HepG2 (cell line): ENCODE results near the gene AQP7. TPM values are rescaled to one million over a fixed set of nuclear protein-coding genes. Genes with fewer than 3 reads are reported as not detected.
A peak's percentile ranks its signal among the peaks of the same experiment; 100 is the strongest.
"Not testable (repeated sequence)": the region's sequence is repeated elsewhere in the genome, so short reads cannot be mapped to it uniquely, and the experiment has no call there.

Experiments used
- ATAC-seq: fragments of 200-7000 bp; cut with Tn5 transposase; 3 replicates; pipeline ENCODE4 v1.9.1; 2020; ENCODE audit warnings: mild to moderate bottlenecking, moderate library complexity
- BruUV-seq: library from RNA; stranded (reverse); fragments of 400-500 nt; replicated peaks from 2 replicates; lab custom pipeline; 2021; lab: Mats Ljungman, UMichigan
- CTCF ChIA-PET: fragments of 300-600 bp; formaldehyde crosslinking; extraction: SDS; loops from one replicate; lab custom pipeline; 2021; ENCODE audit warnings: low total read pairs, inconsistent platforms, low intra/inter-chr PET ratio; lab: Yijun Ruan, JAX
- POLR2A ChIA-PET: fragments of 350-600 bp; sonication (Branson Sonifier 250); formaldehyde crosslinking; loops from one replicate; lab custom pipeline; 2020; ENCODE audit warnings: antibody characterized with exemption, inconsistent platforms; lab: Yijun Ruan, JAX
- DNase-seq: peaks from one replicate; pipeline ENCODE4 v3.0.0-alpha.2; 2015; ENCODE audit warnings: low spot score
- FAIRE-seq: peaks from 3 replicates; lab custom pipeline; 2011; peaks lifted over from hg19 to GRCh38; lab: Jason Lieb, UNC
- H2AFZ ChIP-seq: one replicate; pipeline ENCODE4 v1.6.1; 2011; ENCODE audit warnings: low read length, inconsistent platforms
- H3K27ac ChIP-seq: fragments of 300-600 bp; 3 replicates; pipeline ENCODE4 v1.8.0; 2011; ENCODE audit warnings: mixed run types, mild to moderate bottlenecking, mixed read lengths, low read length, inconsistent platforms; ENCODE audit not compliant: insufficient read depth; ENCODE audit errors: extremely low read length
- H3K27me3 ChIP-seq, 2 experiments: fragments of 200-600 bp in 1 of 2; 2 replicates in 1 of 2; 3 replicates in 1 of 2; pipeline versions ENCODE4 v1.6.0 to v1.8.0; 2011; ENCODE audit warnings: low read length in 2 of 2, mild to moderate bottlenecking in 2 of 2, moderate library complexity in 2 of 2, inconsistent platforms in 1 of 2; ENCODE audit not compliant: insufficient read depth in 2 of 2, control insufficient read depth in 1 of 2
- H3K36me3 ChIP-seq, 2 experiments: fragments of 200-600 bp in 1 of 2; replicated peaks in 1 of 2; 2 replicates in 1 of 2; 3 replicates in 1 of 2; pipeline versions ENCODE4 v1.5.1 to v1.8.0; 2011; ENCODE audit warnings: low read length in 2 of 2, inconsistent platforms in 1 of 2; ENCODE audit not compliant: insufficient read depth in 2 of 2, control insufficient read depth in 1 of 2
- H3K4me1 ChIP-seq: 2 replicates; pipeline ENCODE4 v1.5.1; 2012; ENCODE audit warnings: low read length, inconsistent platforms; ENCODE audit not compliant: insufficient read depth
- H3K4me2 ChIP-seq: 2 replicates; pipeline ENCODE4 v1.6.0; 2011; ENCODE audit warnings: low read depth, low read length, inconsistent platforms
- H3K4me3 ChIP-seq, 3 experiments: fragments of 200-600 bp in 1 of 3; sonication (generic), shearing (Covaris generic) in 1 of 3; replicated peaks in 1 of 3; 2 replicates each; pipeline ENCODE4 v1.5.1; 2011 to 2016; ENCODE audit warnings: low read length in 3 of 3, inconsistent platforms in 2 of 3, low read depth in 2 of 3, mild to moderate bottlenecking in 2 of 3, control low read depth in 1 of 3, mixed read lengths in 1 of 3; ENCODE audit not compliant: insufficient read depth in 1 of 3
- H3K79me2 ChIP-seq: one replicate; pipeline ENCODE4 v1.6.1; 2011; ENCODE audit warnings: low read length, inconsistent platforms; ENCODE audit not compliant: insufficient read depth
- H3K9ac ChIP-seq: 2 replicates; pipeline ENCODE4 v1.6.0; 2011; ENCODE audit warnings: mild to moderate bottlenecking, low read depth, low read length, inconsistent platforms; ENCODE audit not compliant: insufficient read depth
- H3K9me3 ChIP-seq: 2 replicates; pipeline ENCODE4 v1.5.1; 2012; ENCODE audit warnings: mild to moderate bottlenecking, low read length
- H4K20me1 ChIP-seq: 2 replicates; pipeline ENCODE4 v1.6.0; 2011; ENCODE audit warnings: inconsistent platforms, mild to moderate bottlenecking, low read length, moderate library complexity; ENCODE audit not compliant: insufficient read depth
- ZNF770 ChIP-seq: sonication (generic); formaldehyde crosslinking; IDR thresholded peaks from 2 replicates; pipeline ENCODE4 v1.5.0; 2020; ENCODE audit warnings: mild to moderate bottlenecking, missing genetic modification reagents
- ZNF772 ChIP-seq: sonication (generic); formaldehyde crosslinking; IDR thresholded peaks from 2 replicates; pipeline ENCODE4 v1.5.0; 2020; ENCODE audit warnings: mild to moderate bottlenecking, missing genetic modification reagents
- WGBS: methylation state at CpG from one replicate; pipeline ENCODE4 v1.1.6; 2017; ENCODE audit warnings: low lambda C conversion rate; 5-methylcytosine and 5-hydroxymethylcytosine counted together
- in situ Hi-C: cut with HindIII; loops from 2 replicates; pipeline ENCODE4 v1.10.0; 2017; ENCODE audit warnings: low pct_unique_long_range_greater_than_20kb; ENCODE audit not compliant: extremely low pct_ligation_motif_present
- intact Hi-C: fragments of 100-400 bp; cut with micrococcal nuclease; formaldehyde crosslinking; loops from one replicate; pipeline ENCODE4 v1.10.0; 2022; ENCODE audit not compliant: unreplicated experiment
- polyA plus RNA-seq, 8 experiments: library from polyadenylated mRNA; depleted of rRNA in 3 of 8; stranded (reverse) in 7 of 8; unstranded in 1 of 8; fragments of >200 nt; fragmentation: Illumina TruSeq in 4 of 8; extraction: Trizol in 4 of 8; gene quantifications; 2 replicates each; pipeline versions ENCODE4 v1.2.1 to v1.2.3, GENCODE V29; 2011 to 2016; ENCODE audit warnings: low read depth in 4 of 8, missing spikeins in 1 of 8, mixed read lengths in 1 of 8; ENCODE audit not compliant: insufficient read depth in 1 of 8
- total RNA-seq, 5 experiments: library from RNA; depleted of rRNA; stranded (reverse); fragments of >200 nt; fragmentation: Illumina TruSeq; extraction: Trizol; gene quantifications; 2 replicates each; pipeline ENCODE4 v1.2.3, GENCODE V29; 2016; ENCODE audit warnings: low read depth in 1 of 5

Gene AQP7
- total and polyA plus RNA-seq, 2 of the 13 experiments (the other 11 are each of a cell fraction or from before 2014, with no cell fraction given): 1.9 to 2.1 TPM

DNA sequence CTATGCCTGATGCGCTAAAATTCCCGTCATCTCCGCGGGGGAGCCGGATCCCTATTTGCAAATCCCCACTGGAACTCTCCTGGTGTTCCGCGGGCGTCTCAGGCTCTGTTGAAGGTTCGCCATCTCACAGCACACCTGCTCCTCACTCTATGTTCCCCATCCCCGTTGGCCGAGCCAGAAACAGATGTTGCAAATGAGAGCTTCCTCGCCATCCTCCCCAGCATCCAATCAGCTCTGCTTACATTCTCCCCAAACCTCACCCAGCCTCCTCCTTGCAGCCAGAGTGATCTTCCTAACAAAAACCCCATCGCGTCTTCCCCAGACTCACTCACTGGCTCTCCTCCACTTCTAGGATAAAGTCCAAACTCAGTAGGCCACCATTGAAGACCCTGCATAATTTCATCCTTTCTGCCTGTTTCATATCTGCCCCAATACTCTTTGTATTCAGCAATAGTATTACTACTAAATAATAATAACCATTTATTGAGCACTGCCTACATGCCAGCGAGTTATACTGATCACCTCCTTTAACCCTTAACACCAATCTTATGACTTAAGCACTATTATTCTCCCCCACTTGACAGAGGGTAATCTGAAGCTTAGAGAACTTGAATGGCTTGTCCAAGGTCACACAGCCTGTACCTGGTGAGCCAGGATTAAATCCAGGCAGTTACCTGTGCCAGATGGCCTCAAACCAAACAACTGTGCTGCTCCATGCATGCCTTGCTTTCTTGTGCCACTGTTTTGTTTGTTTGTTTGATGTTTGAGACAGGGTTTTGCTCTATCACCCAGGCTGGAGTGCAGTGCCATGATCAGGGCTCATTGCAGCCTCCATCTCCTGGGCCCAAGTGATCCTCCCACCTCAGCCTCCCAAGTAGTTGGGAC, 14.0 kb downstream of the AQP7 start:
- no peak for TF ChIP-seq ZNF772 (CRISPR knock-in tag)
- TF ChIP-seq ZNF770 (CRISPR knock-in tag): peak; percentile 75
- Histone ChIP-seq H3K36me3 (no peaks in the 10 kb centered on the region), H2AFZ (no peak overlapping the region), H3K9me3 (no peaks in the 10 kb centered on the region), H3K4me2 (no peak overlapping the region), H3K79me2 (no peaks in the 10 kb centered on the region), H3K9ac (no peak overlapping the region), H3K27me3 (no peaks in the 10 kb centered on the region), H3K27ac (no peak overlapping the region), H3K4me3 (no peak overlapping the region), H3K4me1 (peaks cover 29% of the 10 kb centered on the region), H4K20me1 (no peaks in the 10 kb centered on the region)
- DNase-seq: no peak
- intact Hi-C loops (no loop called here), in situ Hi-C loops (no loop called here)
- 82% methylated on average over 15 of the region's 15 CpGs for WGBS
- BruUV-seq: no TSS peak
- ChIA-PET CTCF (no interaction called here), POLR2A (no interaction called here)
- no peak for ATAC-seq
- no peak for FAIRE-seq

DNA sequence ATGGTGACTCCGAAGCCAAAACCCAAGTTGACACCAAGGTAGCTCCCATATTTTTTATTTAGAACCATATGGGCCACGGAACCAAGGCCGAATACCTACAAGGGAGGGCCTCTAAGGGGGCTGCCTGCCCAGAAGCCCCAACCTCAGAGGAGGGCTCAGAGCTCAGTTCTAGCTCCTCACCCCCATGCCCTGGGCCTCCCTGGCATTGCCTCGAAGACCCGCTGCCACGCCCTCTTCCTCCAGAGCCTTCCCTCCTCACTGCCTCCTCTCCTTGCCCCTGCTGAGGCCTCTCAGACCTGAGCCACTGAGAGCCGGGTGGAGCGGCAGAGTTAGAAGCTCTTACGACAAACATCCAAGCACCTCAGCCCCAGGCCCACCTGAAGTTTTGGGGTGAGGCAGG, 15.4 kb downstream of the AQP7 start:
- H3K9ac ChIP-seq, H3K79me2 ChIP-seq, H2AFZ ChIP-seq, H3K4me2 ChIP-seq, H3K36me3 ChIP-seq, intact Hi-C loops, ATAC-seq, H4K20me1 ChIP-seq, POLR2A ChIA-PET, H3K9me3 ChIP-seq, BruUV-seq, in situ Hi-C loops, H3K27ac ChIP-seq, DNase-seq, CTCF ChIA-PET, FAIRE-seq, H3K27me3 ChIP-seq, H3K4me3 ChIP-seq: not testable (repeated sequence)
- WGBS: 81% methylated on average over 5 of the region's 9 CpGs
- H3K4me1 ChIP-seq: peaks cover 25% of the 10 kb centered on the region

DNA sequence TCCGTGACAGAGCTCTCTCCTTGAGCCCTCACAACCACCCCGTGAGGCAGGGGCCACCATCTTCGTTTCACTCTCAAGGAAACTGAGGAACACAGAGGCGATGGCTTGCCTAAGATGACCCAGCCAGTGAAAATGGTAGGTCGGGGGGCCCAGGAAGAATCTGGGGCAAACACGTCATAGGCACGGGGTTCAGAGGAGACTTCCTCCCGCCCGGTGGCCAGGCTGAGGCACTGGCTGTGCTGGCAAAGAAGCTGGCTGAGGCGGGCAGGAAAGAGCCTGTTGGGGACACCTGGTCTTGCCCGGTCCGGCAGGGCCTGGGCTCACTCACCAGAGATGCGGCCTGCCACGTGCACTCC, 15.7 kb downstream of the AQP7 start:
- WGBS: no CpG with 5 or more reads among the region's 14 CpGs
- H3K4me3 ChIP-seq, H3K79me2 ChIP-seq, H4K20me1 ChIP-seq, POLR2A ChIA-PET, intact Hi-C loops, H3K27me3 ChIP-seq, H3K36me3 ChIP-seq, H3K27ac ChIP-seq, H3K9me3 ChIP-seq, H3K9ac ChIP-seq, DNase-seq, CTCF ChIA-PET, FAIRE-seq, H3K4me2 ChIP-seq, BruUV-seq, ATAC-seq, H2AFZ ChIP-seq, in situ Hi-C loops: not testable (repeated sequence)
- peaks cover 21% of the 10 kb centered on the region for H3K4me1 ChIP-seq
